Measurements from ENCODE around the gene ZNF414.

GRCh38 chr19:8513036-8513686 is 806 bp downstream of the ZNF414 start:
- TF ChIP-seq, protein P1, sequence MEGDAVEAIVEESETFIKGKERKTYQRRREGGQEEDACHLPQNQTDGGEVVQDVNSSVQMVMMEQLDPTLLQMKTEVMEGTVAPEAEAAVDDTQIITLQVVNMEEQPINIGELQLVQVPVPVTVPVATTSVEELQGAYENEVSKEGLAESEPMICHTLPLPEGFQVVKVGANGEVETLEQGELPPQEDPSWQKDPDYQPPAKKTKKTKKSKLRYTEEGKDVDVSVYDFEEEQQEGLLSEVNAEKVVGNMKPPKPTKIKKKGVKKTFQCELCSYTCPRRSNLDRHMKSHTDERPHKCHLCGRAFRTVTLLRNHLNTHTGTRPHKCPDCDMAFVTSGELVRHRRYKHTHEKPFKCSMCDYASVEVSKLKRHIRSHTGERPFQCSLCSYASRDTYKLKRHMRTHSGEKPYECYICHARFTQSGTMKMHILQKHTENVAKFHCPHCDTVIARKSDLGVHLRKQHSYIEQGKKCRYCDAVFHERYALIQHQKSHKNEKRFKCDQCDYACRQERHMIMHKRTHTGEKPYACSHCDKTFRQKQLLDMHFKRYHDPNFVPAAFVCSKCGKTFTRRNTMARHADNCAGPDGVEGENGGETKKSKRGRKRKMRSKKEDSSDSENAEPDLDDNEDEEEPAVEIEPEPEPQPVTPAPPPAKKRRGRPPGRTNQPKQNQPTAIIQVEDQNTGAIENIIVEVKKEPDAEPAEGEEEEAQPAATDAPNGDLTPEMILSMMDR (IDR thresholded peaks at IDR 0.05; ENCODE audit: borderline replicate concordance, extremely low read depth, low read length, poor library complexity, severe bottlenecking), result no peak
- TF ChIP-seq EZH2 (IDR thresholded peaks at IDR 0.05; ENCODE audit: borderline replicate concordance, low read depth, low read length, severe bottlenecking), result no peak
